ENCODE measurements around the gene PCGF1.

- TF ChIP-seq ZFP30 (CRISPR knock-in tag; IDR thresholded peaks at IDR 0.05) (no peak), ESRRG (CRISPR knock-in tag; IDR thresholded peaks at IDR 0.05) (no peak), POU6F1 (CRISPR knock-in tag; IDR thresholded peaks at IDR 0.05; ENCODE audit: borderline replicate concordance, low read depth) (no peak), ZNF8 (CRISPR knock-in tag; IDR thresholded peaks at IDR 0.05) (no peak), CREB5 (CRISPR knock-in tag; IDR thresholded peaks at IDR 0.05; ENCODE audit: low read depth) (no peak), PATZ1 (CRISPR knock-in tag; IDR thresholded peaks at IDR 0.05; ENCODE audit: borderline replicate concordance) (no peak), ZFP3 (CRISPR knock-in tag; IDR thresholded peaks at IDR 0.05) (no peak), SNAI2 (CRISPR knock-in tag; IDR thresholded peaks at IDR 0.05) (no peak), CSRNP3 (CRISPR knock-in tag; IDR thresholded peaks at IDR 0.05) (no peak), ISL1 (CRISPR knock-in tag; IDR thresholded peaks at IDR 0.05) (no peak)
These were observed 35.5 kb upstream of the PCGF1 start for GRCh38 chr2:74542978-74543377.

Data from SK-N-SH treated with all-trans-retinoic acid at 6 μM for 48 hours (cell line).